SK-N-SH (cell line): ENCODE measurements around the gene POLR1H. TPM values are rescaled to one million over a fixed set of nuclear protein-coding genes. Genes with fewer than 3 reads are reported as not detected.

Experiments used
- CTCF ChIA-PET: fragments of 300-600, 350-600 bp; formaldehyde crosslinking; extraction: SDS; loops from one replicate; lab custom pipeline; 2021; lab: Yijun Ruan, JAX
- POLR2A ChIA-PET: fragments of 350-600 bp; sonication (Branson Sonifier 250); formaldehyde crosslinking; extraction: SDS; loops from one replicate; lab custom pipeline; 2020; ENCODE audit warnings: antibody characterized with exemption, inconsistent platforms; lab: Yijun Ruan, JAX
- DNase-seq: peaks from one replicate; pipeline ENCODE4 v3.0.0; 2012
- H2AFZ ChIP-seq: fragments of 200-600 bp; sonication (generic); 2 replicates; pipeline ENCODE4 v1.8.1; 2016; ENCODE audit warnings: antibody characterized with exemption, mild to moderate bottlenecking, low read depth
- H3F3A ChIP-seq: fragments of 200-600 bp; sonication (generic); replicated peaks from 2 replicates; pipeline ENCODE3; 2016; ENCODE audit warnings: antibody characterized with exemption, mild to moderate bottlenecking; ENCODE audit not compliant: insufficient read depth
- H3K27ac ChIP-seq, 2 experiments: fragments of 200-500 bp in 1 of 2; fragments of 200-600 bp in 1 of 2; sonication (Bioruptor generic) in 1 of 2; sonication (generic), shearing (Covaris generic) in 1 of 2; 2 replicates each; pipeline versions ENCODE4 v1.5.1 to v1.6.1; 2014 to 2016; ENCODE audit warnings: low read depth in 2 of 2, inconsistent platforms in 1 of 2, low read length in 1 of 2, mild to moderate bottlenecking in 1 of 2, mixed read lengths in 1 of 2
- H3K27me3 ChIP-seq: fragments of 200-600 bp; sonication (generic), shearing (Covaris generic); 2 replicates; pipeline ENCODE4 v1.6.1; 2016; ENCODE audit warnings: mixed run types; ENCODE audit not compliant: insufficient read depth
- H3K36me3 ChIP-seq, 2 experiments: fragments of 200-500 bp in 1 of 2; fragments of 200-600 bp in 1 of 2; sonication (Bioruptor generic) in 1 of 2; sonication (generic) in 1 of 2; replicated peaks in 1 of 2; 2 replicates each; pipeline versions ENCODE3 to v1.5.1; 2014 to 2016; ENCODE audit warnings: low read length in 1 of 2, mild to moderate bottlenecking in 1 of 2; ENCODE audit not compliant: insufficient read depth in 2 of 2, control insufficient read depth in 1 of 2
- H3K4me1 ChIP-seq, 2 experiments: fragments of 200-500 bp in 1 of 2; fragments of 200-600 bp in 1 of 2; sonication (Bioruptor generic) in 1 of 2; sonication (generic), shearing (Covaris generic) in 1 of 2; 2 replicates each; pipeline versions ENCODE4 v1.5.1 to v1.6.1; 2014 to 2016; ENCODE audit warnings: low read depth in 1 of 2, low read length in 1 of 2, mixed run types in 1 of 2; ENCODE audit not compliant: insufficient read depth in 2 of 2, control insufficient read depth in 1 of 2
- H3K4me2 ChIP-seq: fragments of 200-600 bp; sonication (generic), shearing (Covaris generic); 2 replicates; pipeline ENCODE4 v1.6.1; 2017; ENCODE audit warnings: mixed run types
- H3K4me3 ChIP-seq, 2 experiments: fragments of 200-500 bp in 1 of 2; fragments of 200-600 bp in 1 of 2; sonication (Bioruptor generic) in 1 of 2; sonication (generic), shearing (Covaris generic) in 1 of 2; 2 replicates each; pipeline versions ENCODE4 v1.5.1 to v1.8.1; 2014 to 2016; ENCODE audit warnings: low read depth in 2 of 2, inconsistent platforms in 1 of 2, low read length in 1 of 2, mild to moderate bottlenecking in 1 of 2, mixed read lengths in 1 of 2, moderate library complexity in 1 of 2
- H3K79me2 ChIP-seq: fragments of 200-600 bp; sonication (generic); 2 replicates; pipeline ENCODE4 v1.8.1; 2017; ENCODE audit warnings: mild to moderate bottlenecking; ENCODE audit not compliant: insufficient read depth
- H3K9ac ChIP-seq: fragments of 200-600 bp; sonication (generic); 2 replicates; pipeline ENCODE4 v1.6.1; 2017; ENCODE audit warnings: mixed run types
- H3K9me2 ChIP-seq: fragments of 200-600 bp; sonication (generic); 2 replicates; pipeline ENCODE4 v1.6.1; 2017; ENCODE audit warnings: mixed run types
- H3K9me3 ChIP-seq: fragments of 200-600 bp; sonication (generic); 2 replicates; pipeline ENCODE4 v1.6.1; 2017; ENCODE audit warnings: mixed run types, mild to moderate bottlenecking, moderate library complexity
- H4K20me1 ChIP-seq: fragments of 200-600 bp; sonication (generic); 2 replicates; pipeline ENCODE4 v1.6.1; 2017; ENCODE audit warnings: mild to moderate bottlenecking, mixed run types; ENCODE audit not compliant: insufficient read depth
- ELF1 ChIP-seq: IDR thresholded peaks from 2 replicates; pipeline ENCODE4 v1.4.0; 2012
- FOSL2 ChIP-seq: IDR thresholded peaks from 2 replicates; pipeline ENCODE4 v1.4.0; 2012; ENCODE audit warnings: low read depth, mild to moderate bottlenecking, moderate library complexity, borderline replicate concordance
- FOXJ3 ChIP-seq: sonication (generic); formaldehyde crosslinking; IDR thresholded peaks from 2 replicates; pipeline ENCODE4 v1.5.1; 2020; ENCODE audit warnings: mild to moderate bottlenecking, missing genetic modification reagents
- FOXM1 ChIP-seq: IDR thresholded peaks from 2 replicates; pipeline ENCODE4 v1.4.0; 2012; ENCODE audit warnings: low read depth, mild to moderate bottlenecking
- GATA2 ChIP-seq: sonication (generic); formaldehyde crosslinking; IDR thresholded peaks from 2 replicates; pipeline ENCODE4 v1.5.0; 2020; ENCODE audit warnings: mild to moderate bottlenecking, missing genetic modification reagents
- IRF3 ChIP-seq: fragments of 150-350 bp; IDR thresholded peaks from 2 replicates; pipeline ENCODE4 v1.6.1; 2016; ENCODE audit warnings: mild to moderate bottlenecking, low read depth, low read length
- MEF2A ChIP-seq: IDR thresholded peaks from 2 replicates; pipeline ENCODE4 v1.4.0; 2012; ENCODE audit warnings: low read depth, borderline replicate concordance
- MXI1 ChIP-seq: IDR thresholded peaks from 2 replicates; pipeline ENCODE4 v1.6.1; 2012; ENCODE audit warnings: mild to moderate bottlenecking, low read depth, low read length, improper control_type of control experiment
- NFIC ChIP-seq: IDR thresholded peaks from 2 replicates; pipeline ENCODE4 v1.4.0; 2012; ENCODE audit warnings: borderline replicate concordance
- PBX3 ChIP-seq: IDR thresholded peaks from 2 replicates; pipeline ENCODE4; 2012
- RAD21 ChIP-seq: IDR thresholded peaks from 2 replicates; pipeline ENCODE4 v1.6.1; 2012; ENCODE audit warnings: mild to moderate bottlenecking, low read length
- RCOR1 ChIP-seq: fragments of 150-350 bp; IDR thresholded peaks from 2 replicates; pipeline ENCODE4 v1.6.1; 2017; ENCODE audit warnings: antibody characterized with exemption, low read length
- RFX5 ChIP-seq: IDR thresholded peaks from 2 replicates; pipeline ENCODE4 v1.6.1; 2012; ENCODE audit warnings: mild to moderate bottlenecking, improper control_type of control experiment, low read length
- SIN3A ChIP-seq: IDR thresholded peaks from 2 replicates; pipeline ENCODE4 v1.6.1; 2012; ENCODE audit warnings: low read depth, mild to moderate bottlenecking, low read length, moderate library complexity, borderline replicate concordance
- TCF12 ChIP-seq: IDR thresholded peaks from 2 replicates; pipeline ENCODE4 v1.4.0; 2012
- TEAD4 ChIP-seq: IDR thresholded peaks from 2 replicates; pipeline ENCODE4 v1.4.0; 2012; ENCODE audit warnings: mild to moderate bottlenecking, borderline replicate concordance; ENCODE audit not compliant: insufficient read depth
- WGBS: methylation state at CpG from one replicate; pipeline ENCODE4 v1.1.6; 2017; ENCODE audit warnings: low lambda C conversion rate; 5-methylcytosine and 5-hydroxymethylcytosine counted together
- polyA plus RNA-seq, 3 experiments: library from polyadenylated mRNA; depleted of rRNA; stranded (reverse); fragments of >200 nt; gene quantifications; 2 replicates each; pipeline ENCODE4 v1.2.3, GENCODE V29; 2012
- TF ChIP-seq, protein P1 (sequence below): IDR thresholded peaks from 2 replicates; pipeline ENCODE4 v1.4.0; 2012; ENCODE audit warnings: low read depth, borderline replicate concordance
- TF ChIP-seq, protein P2 (sequence below): fragments of 200-600 bp; sonication (generic); IDR thresholded peaks from 2 replicates; pipeline ENCODE4 v1.6.1; 2017; ENCODE audit warnings: antibody characterized with exemption, mild to moderate bottlenecking, moderate library complexity
- TF ChIP-seq, protein P3 (sequence below): fragments of 150-350 bp; IDR thresholded peaks from 2 replicates; pipeline ENCODE4 v1.6.1; 2017; ENCODE audit warnings: antibody characterized with exemption, low read length, low read depth, borderline replicate concordance

POLR1H gene
- polyA plus RNA-seq, 1 of the 3 experiments (the other 2 are of a cell fraction), result 40.6 TPM

- Histone ChIP-seq H3K4me2 (no peak overlapping the region), H3K4me3 (no peak overlapping the region), H3K9me2 (no peaks in the 10 kb centered on the region), H3K27me3 (no peaks in the 10 kb centered on the region), H2AFZ (no peak overlapping the region), H3K9ac (no peak overlapping the region), H3K4me1 (peaks cover 6 to 9% of the 10 kb centered on the region in 2 experiments; a peak in 3 of 4 replicates), H3F3A (peaks cover 7% of the 10 kb centered on the region), H3K36me3 (peaks cover 15 to 33% of the 10 kb centered on the region in 2 experiments), H3K27ac (no peak overlapping the region), H3K79me2 (peaks cover 13% of the 10 kb centered on the region), H3K9me3 (no peaks in the 10 kb centered on the region), H4K20me1 (no peaks in the 10 kb centered on the region)
- no peak for DNase-seq
- POLR2A ChIA-PET, result no interaction called here
- CTCF ChIA-PET, result no interaction called here
- WGBS, result 45% methylated on average over 1 of the region's 1 CpG
- no peak for TF ChIP-seq FOXM1
- TF ChIP-seq PBX3, result no peak
- TF ChIP-seq MXI1, result no peak
- no peak for TF ChIP-seq FOXJ3 (CRISPR knock-in tag)
- no peak for TF ChIP-seq FOSL2
- no peak for TF ChIP-seq GATA2 (CRISPR knock-in tag)
- TF ChIP-seq, protein P1, sequence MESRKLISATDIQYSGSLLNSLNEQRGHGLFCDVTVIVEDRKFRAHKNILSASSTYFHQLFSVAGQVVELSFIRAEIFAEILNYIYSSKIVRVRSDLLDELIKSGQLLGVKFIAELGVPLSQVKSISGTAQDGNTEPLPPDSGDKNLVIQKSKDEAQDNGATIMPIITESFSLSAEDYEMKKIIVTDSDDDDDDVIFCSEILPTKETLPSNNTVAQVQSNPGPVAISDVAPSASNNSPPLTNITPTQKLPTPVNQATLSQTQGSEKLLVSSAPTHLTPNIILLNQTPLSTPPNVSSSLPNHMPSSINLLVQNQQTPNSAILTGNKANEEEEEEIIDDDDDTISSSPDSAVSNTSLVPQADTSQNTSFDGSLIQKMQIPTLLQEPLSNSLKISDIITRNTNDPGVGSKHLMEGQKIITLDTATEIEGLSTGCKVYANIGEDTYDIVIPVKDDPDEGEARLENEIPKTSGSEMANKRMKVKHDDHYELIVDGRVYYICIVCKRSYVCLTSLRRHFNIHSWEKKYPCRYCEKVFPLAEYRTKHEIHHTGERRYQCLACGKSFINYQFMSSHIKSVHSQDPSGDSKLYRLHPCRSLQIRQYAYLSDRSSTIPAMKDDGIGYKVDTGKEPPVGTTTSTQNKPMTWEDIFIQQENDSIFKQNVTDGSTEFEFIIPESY, result no peak
- TF ChIP-seq IRF3, result no peak
- no peak for TF ChIP-seq RCOR1
- TF ChIP-seq, protein P2, sequence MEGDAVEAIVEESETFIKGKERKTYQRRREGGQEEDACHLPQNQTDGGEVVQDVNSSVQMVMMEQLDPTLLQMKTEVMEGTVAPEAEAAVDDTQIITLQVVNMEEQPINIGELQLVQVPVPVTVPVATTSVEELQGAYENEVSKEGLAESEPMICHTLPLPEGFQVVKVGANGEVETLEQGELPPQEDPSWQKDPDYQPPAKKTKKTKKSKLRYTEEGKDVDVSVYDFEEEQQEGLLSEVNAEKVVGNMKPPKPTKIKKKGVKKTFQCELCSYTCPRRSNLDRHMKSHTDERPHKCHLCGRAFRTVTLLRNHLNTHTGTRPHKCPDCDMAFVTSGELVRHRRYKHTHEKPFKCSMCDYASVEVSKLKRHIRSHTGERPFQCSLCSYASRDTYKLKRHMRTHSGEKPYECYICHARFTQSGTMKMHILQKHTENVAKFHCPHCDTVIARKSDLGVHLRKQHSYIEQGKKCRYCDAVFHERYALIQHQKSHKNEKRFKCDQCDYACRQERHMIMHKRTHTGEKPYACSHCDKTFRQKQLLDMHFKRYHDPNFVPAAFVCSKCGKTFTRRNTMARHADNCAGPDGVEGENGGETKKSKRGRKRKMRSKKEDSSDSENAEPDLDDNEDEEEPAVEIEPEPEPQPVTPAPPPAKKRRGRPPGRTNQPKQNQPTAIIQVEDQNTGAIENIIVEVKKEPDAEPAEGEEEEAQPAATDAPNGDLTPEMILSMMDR, result no peak
- TF ChIP-seq, protein P3, sequence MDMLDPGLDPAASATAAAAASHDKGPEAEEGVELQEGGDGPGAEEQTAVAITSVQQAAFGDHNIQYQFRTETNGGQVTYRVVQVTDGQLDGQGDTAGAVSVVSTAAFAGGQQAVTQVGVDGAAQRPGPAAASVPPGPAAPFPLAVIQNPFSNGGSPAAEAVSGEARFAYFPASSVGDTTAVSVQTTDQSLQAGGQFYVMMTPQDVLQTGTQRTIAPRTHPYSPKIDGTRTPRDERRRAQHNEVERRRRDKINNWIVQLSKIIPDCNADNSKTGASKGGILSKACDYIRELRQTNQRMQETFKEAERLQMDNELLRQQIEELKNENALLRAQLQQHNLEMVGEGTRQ, result no peak
- TF ChIP-seq MEF2A, result no peak
- no peak for TF ChIP-seq NFIC
- TF ChIP-seq TCF12, result no peak
- no peak for TF ChIP-seq ELF1
- TF ChIP-seq SIN3A, result no peak
- no peak for TF ChIP-seq TEAD4
- no peak for TF ChIP-seq RAD21
- no peak for TF ChIP-seq RFX5
These were observed 5.6 kb upstream of the POLR1H start for GRCh38 chr6:30055513-30055912.
